ENCODE measurements around the gene MYADML2. TPM values are rescaled to one million over a fixed set of nuclear protein-coding genes. Genes with fewer than 3 reads are reported as not detected.
A peak's percentile ranks its signal among the peaks of the same experiment; 100 is the strongest.

The MYADML2 gene
- total and polyA plus RNA-seq, 7 experiments from 2014 or later, result not detected

GRCh38 chr17:81992306-81993102, 45.5 kb upstream of the MYADML2 start:
- ChIA-PET POLR2A (no interaction called here), CTCF (no interaction called here)
- Mint-ChIP-seq H3K36me3 (peaks cover 0 to 12% (median 0%) of the 10 kb centered on the region in 5 donors), H3K27ac (no peak overlapping the region), H3K9me3 (no peaks in the 10 kb centered on the region), H3K27me3 (no peaks in the 10 kb centered on the region), H3K4me3 (peak overlapping the region in 1 of 10 donors; percentile 21), H3K4me1 (peaks cover 0 to 8% (median 5%) of the 10 kb centered on the region in 7 donors)
- intact Hi-C loops (cut with micrococcal nuclease), result no loop called here
- H3K27me3 ChIP-seq (ENCODE audit: control insufficient read depth in 2 of 2, insufficient read depth in 2 of 2, low read length in 2 of 2), result no peaks in the 10 kb centered on the region
- no peak for ATAC-seq
- H3K36me3 ChIP-seq (ENCODE audit: control insufficient read depth in 2 of 3, insufficient read depth in 3 of 3, low read length in 3 of 3), result peaks cover 0 to 41% (median 0%) of the 10 kb centered on the region in 3 experiments
- H3K27ac ChIP-seq (ENCODE audit: low read depth, low read length), result no peak overlapping the region
- no peaks in the 10 kb centered on the region for H3K9me3 ChIP-seq (ENCODE audit: control insufficient read depth in 2 of 3, low read length in 3 of 3)
- no peak overlapping the region for H3K4me3 ChIP-seq (ENCODE audit: low read length)
- no peak for DNase-seq
- no peaks in the 10 kb centered on the region for H3K4me1 ChIP-seq (ENCODE audit: control insufficient read depth in 2 of 2, insufficient read depth in 2 of 2, low read length in 2 of 2)

GRCh38 chr17:81991684-81992305, 44.8 kb upstream of the MYADML2 start:
- POLR2A ChIA-PET, result no interaction called here
- H3K4me3 ChIP-seq (ENCODE audit: low read length), result no peak overlapping the region
- no peaks in the 10 kb centered on the region for H3K4me1 ChIP-seq (ENCODE audit: control insufficient read depth in 2 of 2, insufficient read depth in 2 of 2, low read length in 2 of 2)
- intact Hi-C loops (cut with micrococcal nuclease), result no loop called here
- no peak overlapping the region for H3K27ac Mint-ChIP-seq
- H3K9me3 Mint-ChIP-seq, result no peaks in the 10 kb centered on the region
- H3K36me3 ChIP-seq (ENCODE audit: control insufficient read depth in 2 of 3, insufficient read depth in 3 of 3, low read length in 3 of 3), result peaks cover 0 to 38% (median 0%) of the 10 kb centered on the region in 3 experiments
- no peaks in the 10 kb centered on the region for H3K9me3 ChIP-seq (ENCODE audit: control insufficient read depth in 2 of 3, low read length in 3 of 3)
- ATAC-seq, result no peak
- H3K4me1 Mint-ChIP-seq, result peaks cover 0 to 12% (median 5%) of the 10 kb centered on the region in 7 donors
- H3K27me3 Mint-ChIP-seq, result no peaks in the 10 kb centered on the region
- H3K36me3 Mint-ChIP-seq, result peaks cover 0 to 14% (median 0%) of the 10 kb centered on the region in 5 donors
- H3K4me3 Mint-ChIP-seq, result no peak overlapping the region
- no peak overlapping the region for H3K27ac ChIP-seq (ENCODE audit: low read depth, low read length)
- no peaks in the 10 kb centered on the region for H3K27me3 ChIP-seq (ENCODE audit: control insufficient read depth in 2 of 2, insufficient read depth in 2 of 2, low read length in 2 of 2)
- CTCF ChIA-PET, result no interaction called here
- DNase-seq, result no peak

- ChIA-PET CTCF (interaction anchor here (1.1 kb wide), 1 partner anchor 32 kb away, joined by 3 read pairs; no protein-coding TSS in a partner anchor), POLR2A (no interaction called here)
- DNase-seq, result no peak
- no peak for ATAC-seq
- Histone ChIP-seq H3K4me1 (ENCODE audit: control insufficient read depth in 2 of 2, insufficient read depth in 2 of 2, low read length in 2 of 2) (no peaks in the 10 kb centered on the region), H3K4me3 (ENCODE audit: low read length) (no peak overlapping the region), H3K9me3 (ENCODE audit: control insufficient read depth in 2 of 3, low read length in 3 of 3) (no peaks in the 10 kb centered on the region), H3K27me3 (ENCODE audit: control insufficient read depth in 2 of 2, insufficient read depth in 2 of 2, low read length in 2 of 2) (no peaks in the 10 kb centered on the region), H3K36me3 (ENCODE audit: control insufficient read depth in 2 of 3, insufficient read depth in 3 of 3, low read length in 3 of 3) (peaks cover 0 to 36% (median 0%) of the 10 kb centered on the region in 3 experiments), H3K27ac (ENCODE audit: low read depth, low read length) (no peak overlapping the region)
- H3K27ac Mint-ChIP-seq, result no peak overlapping the region
- peaks cover 0 to 14% (median 5%) of the 10 kb centered on the region in 7 donors for H3K4me1 Mint-ChIP-seq
- no peaks in the 10 kb centered on the region for H3K27me3 Mint-ChIP-seq
- no peaks in the 10 kb centered on the region for H3K9me3 Mint-ChIP-seq
- no peak overlapping the region for H3K4me3 Mint-ChIP-seq
- H3K36me3 Mint-ChIP-seq, result peaks cover 0 to 14% (median 0%) of the 10 kb centered on the region in 5 donors
- intact Hi-C loops (cut with micrococcal nuclease), result no loop called here
These were observed 44.0 kb upstream of the MYADML2 start for GRCh38 chr17:81990836-81991683.

- H3K9me3 ChIP-seq (ENCODE audit: control insufficient read depth in 2 of 3, low read length in 3 of 3), result no peaks in the 10 kb centered on the region
- intact Hi-C loops (cut with micrococcal nuclease), result no loop called here
- no peak for DNase-seq
- no peaks in the 10 kb centered on the region for H3K4me1 ChIP-seq (ENCODE audit: control insufficient read depth in 2 of 2, insufficient read depth in 2 of 2, low read length in 2 of 2)
- ChIA-PET CTCF (no interaction called here), POLR2A (no interaction called here)
- no peaks in the 10 kb centered on the region for H3K27me3 ChIP-seq (ENCODE audit: control insufficient read depth in 2 of 2, insufficient read depth in 2 of 2, low read length in 2 of 2)
- no peak overlapping the region for H3K27ac ChIP-seq (ENCODE audit: low read depth, low read length)
- Mint-ChIP-seq H3K27me3 (no peaks in the 10 kb centered on the region), H3K27ac (no peak overlapping the region), H3K36me3 (peaks cover 5 to 30% (median 8%) of the 10 kb centered on the region in 5 donors), H3K9me3 (peaks cover 0 to 2% (median 0%) of the 10 kb centered on the region in 11 donors), H3K4me3 (no peak overlapping the region), H3K4me1 (peaks cover 8 to 24% (median 19%) of the 10 kb centered on the region in 7 donors)
- H3K4me3 ChIP-seq (ENCODE audit: low read length), result no peak overlapping the region
- peaks cover 0 to 63% (median 8%) of the 10 kb centered on the region in 3 experiments for H3K36me3 ChIP-seq (ENCODE audit: control insufficient read depth in 2 of 3, insufficient read depth in 3 of 3, low read length in 3 of 3)
- no peak for ATAC-seq
These were observed 40.2 kb upstream of the MYADML2 start for GRCh38 chr17:81987161-81987770.

GRCh38 chr17:81986606-81987005, 39.6 kb upstream of the MYADML2 start:
- DNase-seq (no peak), ATAC-seq (no peak)
- H3K4me1 ChIP-seq (ENCODE audit: control insufficient read depth in 2 of 2, insufficient read depth in 2 of 2, low read length in 2 of 2), result no peaks in the 10 kb centered on the region
- H3K4me1 Mint-ChIP-seq, result peaks cover 10 to 28% (median 18%) of the 10 kb centered on the region in 7 donors
- intact Hi-C loops (cut with micrococcal nuclease), result no loop called here
- peaks cover 5 to 32% (median 8%) of the 10 kb centered on the region in 5 donors for H3K36me3 Mint-ChIP-seq
- H3K9me3 Mint-ChIP-seq, result peaks cover 0 to 2% (median 0%) of the 10 kb centered on the region in 11 donors
- H3K27me3 Mint-ChIP-seq, result no peaks in the 10 kb centered on the region
- POLR2A ChIA-PET, result no interaction called here
- no peaks in the 10 kb centered on the region for H3K9me3 ChIP-seq (ENCODE audit: control insufficient read depth in 2 of 3, low read length in 3 of 3)
- H3K27ac Mint-ChIP-seq, result no peak overlapping the region
- no peak overlapping the region for H3K4me3 Mint-ChIP-seq
- H3K27ac ChIP-seq (ENCODE audit: low read depth, low read length), result no peak overlapping the region
- CTCF ChIA-PET, result no interaction called here
- H3K4me3 ChIP-seq (ENCODE audit: low read length), result no peak overlapping the region
- H3K27me3 ChIP-seq (ENCODE audit: control insufficient read depth in 2 of 2, insufficient read depth in 2 of 2, low read length in 2 of 2), result no peaks in the 10 kb centered on the region
- peaks cover 0 to 57% (median 8%) of the 10 kb centered on the region in 3 experiments for H3K36me3 ChIP-seq (ENCODE audit: control insufficient read depth in 2 of 3, insufficient read depth in 3 of 3, low read length in 3 of 3)

- no peaks in the 10 kb centered on the region for H3K27me3 Mint-ChIP-seq
- peak overlapping the region in 1 of 9 donors; percentile 8 for H3K27ac Mint-ChIP-seq
- peaks cover 17 to 40% (median 22%) of the 10 kb centered on the region in 7 donors for H3K4me1 Mint-ChIP-seq
- DNase-seq (no peak), ATAC-seq (no peak)
- H3K9me3 ChIP-seq (ENCODE audit: control insufficient read depth in 2 of 3, low read length in 3 of 3), result no peaks in the 10 kb centered on the region
- ChIA-PET CTCF (interaction anchor here (0.7 kb wide), 1 partner anchor 10 kb away, joined by 6 read pairs; no protein-coding TSS in a partner anchor), POLR2A (no interaction called here)
- peaks cover 9 to 11% of the 10 kb centered on the region in 2 donors for H3K4me1 ChIP-seq (ENCODE audit: control insufficient read depth in 2 of 2, insufficient read depth in 2 of 2, low read length in 2 of 2)
- no peak overlapping the region for H3K4me3 Mint-ChIP-seq
- H3K27me3 ChIP-seq (ENCODE audit: control insufficient read depth in 2 of 2, insufficient read depth in 2 of 2, low read length in 2 of 2), result no peaks in the 10 kb centered on the region
- intact Hi-C loops (cut with micrococcal nuclease), result no loop called here
- peaks cover 0 to 50% (median 8%) of the 10 kb centered on the region in 3 experiments for H3K36me3 ChIP-seq (ENCODE audit: control insufficient read depth in 2 of 3, insufficient read depth in 3 of 3, low read length in 3 of 3)
- H3K27ac ChIP-seq (ENCODE audit: low read depth, low read length), result no peak overlapping the region
- no peak overlapping the region for H3K4me3 ChIP-seq (ENCODE audit: low read length)
- H3K9me3 Mint-ChIP-seq, result peaks cover 0 to 2% (median 0%) of the 10 kb centered on the region in 11 donors
- H3K36me3 Mint-ChIP-seq, result peaks cover 5 to 26% (median 12%) of the 10 kb centered on the region in 5 donors
These were observed 37.9 kb upstream of the MYADML2 start for GRCh38 chr17:81984773-81985410.
